HTR-8/SVneo (cell line): ENCODE results near the gene CADM1.

Experiments used
- DNase-seq: peaks from one replicate; pipeline ENCODE4 v3.0.0; 2011; ENCODE audit warnings: low spot score, mixed read lengths; ENCODE audit not compliant: insufficient read length
- FAIRE-seq: peaks from 2 replicates; lab custom pipeline; 2011; peaks lifted over from hg19 to GRCh38; lab: Jason Lieb, UNC

CADM1 gene

GRCh38 chr11:115300660-115301428 lies 203.4 kb downstream of the CADM1 start:
- FAIRE-seq (no peak), DNase-seq (no peak)

GRCh38 chr11:115298300-115299012 lies 205.8 kb downstream of the CADM1 start:
- DNase-seq: no peak
- FAIRE-seq: no peak

- no peak for DNase-seq
- FAIRE-seq: no peak
These were observed 206.9 kb downstream of the CADM1 start for GRCh38 chr11:115297330-115297729.

- FAIRE-seq: no peak
- no peak for DNase-seq
These were observed 212.9 kb downstream of the CADM1 start for GRCh38 chr11:115291325-115291724.

- FAIRE-seq (no peak), DNase-seq (no peak)
These were observed 213.3 kb downstream of the CADM1 start for GRCh38 chr11:115290893-115291292.

- DNase-seq (no peak), FAIRE-seq (no peak)
These were observed 213.7 kb downstream of the CADM1 start for GRCh38 chr11:115290479-115290878.

- DNase-seq: no peak
- FAIRE-seq: no peak
These were observed 216.9 kb downstream of the CADM1 start for GRCh38 chr11:115287266-115287665.

GRCh38 chr11:115286614-115287013 lies 217.6 kb downstream of the CADM1 start:
- DNase-seq (no peak), FAIRE-seq (no peak)

- DNase-seq: no peak
- FAIRE-seq: no peak
These were observed 219.4 kb downstream of the CADM1 start for GRCh38 chr11:115284773-115285172.

GRCh38 chr11:115282923-115283322 lies 221.3 kb downstream of the CADM1 start:
- DNase-seq: no peak
- no peak for FAIRE-seq

- DNase-seq (no peak), FAIRE-seq (no peak)
These were observed 223.4 kb downstream of the CADM1 start for GRCh38 chr11:115280775-115281174.

- DNase-seq (no peak), FAIRE-seq (no peak)
These were observed 224.1 kb downstream of the CADM1 start for GRCh38 chr11:115279813-115280761.

GRCh38 chr11:115276799-115277198 lies 227.4 kb downstream of the CADM1 start:
- FAIRE-seq (no peak), DNase-seq (no peak)

GRCh38 chr11:115276191-115276590 lies 228.0 kb downstream of the CADM1 start:
- no peak for FAIRE-seq
- no peak for DNase-seq

- FAIRE-seq: no peak
- no peak for DNase-seq
These were observed 229.2 kb downstream of the CADM1 start for GRCh38 chr11:115275045-115275444.

- no peak for FAIRE-seq
- DNase-seq: no peak
These were observed 231.3 kb downstream of the CADM1 start for GRCh38 chr11:115272925-115273324.

GRCh38 chr11:115271643-115272042 lies 232.6 kb downstream of the CADM1 start:
- FAIRE-seq (no peak), DNase-seq (no peak)

- no peak for FAIRE-seq
- DNase-seq: no peak
These were observed 234.8 kb downstream of the CADM1 start for GRCh38 chr11:115269191-115269950.

- FAIRE-seq: no peak
These were observed 236.3 kb downstream of the CADM1 start for GRCh38 chr11:115267871-115268270.

GRCh38 chr11:115267238-115267781 lies 236.9 kb downstream of the CADM1 start:
- no peak for DNase-seq
- FAIRE-seq: no peak

More at GRCh38 chr11:115267871-115268270, 236.3 kb downstream of the CADM1 start:
- no peak for DNase-seq
